OCI-LY7 (cell line): ENCODE results near the gene TAOK3. TPM values are rescaled to one million over a fixed set of nuclear protein-coding genes. Genes with fewer than 3 reads are reported as not detected.
"Not testable (repeated sequence)": the region's sequence is repeated elsewhere in the genome, so short reads cannot be mapped to it uniquely, and the experiment has no call there.

ENCODE experiments used
- BruUV-seq: library from RNA; stranded (reverse); fragments of 400-500 nt; replicated peaks from 2 replicates; lab custom pipeline; 2021; lab: Mats Ljungman, UMichigan
- CTCF ChIA-PET: fragments of 300-600 bp; sonication (Branson Sonifier 250); formaldehyde crosslinking; loops from one replicate; lab custom pipeline; 2022; ENCODE audit warnings: antibody characterized with exemption; ENCODE audit not compliant: unreplicated experiment; lab: Charles Lee
- POLR2A ChIA-PET: fragments of 300-600 bp; sonication (Branson Sonifier 250); formaldehyde crosslinking; loops from one replicate; lab custom pipeline; 2022; ENCODE audit warnings: antibody characterized with exemption; lab: Charles Lee
- DNase-seq: peaks from one replicate; pipeline ENCODE4 v3.0.0-alpha.2; 2015; ENCODE audit warnings: low spot score
- H2AFZ ChIP-seq: fragments of 200-600 bp; sonication (generic), shearing (Covaris generic); 2 replicates; pipeline ENCODE4 v1.6.1; 2014; ENCODE audit warnings: mild to moderate bottlenecking, antibody characterized with exemption, low read length, moderate library complexity
- H3K27ac ChIP-seq: fragments of 200-600 bp; sonication (generic); 2 replicates; pipeline ENCODE4 v1.5.1; 2014; ENCODE audit warnings: mixed run types, low read depth, mild to moderate bottlenecking, moderate library complexity, low read length, inconsistent platforms; ENCODE audit not compliant: poor library complexity, severe bottlenecking
- H3K36me3 ChIP-seq: fragments of 200-600 bp; sonication (generic); 2 replicates; pipeline ENCODE4 v1.6.1; 2014; ENCODE audit warnings: mild to moderate bottlenecking, antibody characterized with exemption, low read length, moderate library complexity, mixed read lengths; ENCODE audit not compliant: insufficient read depth
- H3K4me1 ChIP-seq: fragments of 200-600 bp; sonication (generic); 2 replicates; pipeline ENCODE4 v1.5.1; 2014; ENCODE audit warnings: mild to moderate bottlenecking, low read length; ENCODE audit not compliant: insufficient read depth, poor library complexity, severe bottlenecking
- H3K4me2 ChIP-seq: fragments of 200-600 bp; sonication (generic); 2 replicates; pipeline ENCODE4 v1.6.1; 2014; ENCODE audit warnings: mild to moderate bottlenecking, low read length
- H3K4me3 ChIP-seq: fragments of 200-600 bp; sonication (generic); 2 replicates; pipeline ENCODE4 v1.5.1; 2014; ENCODE audit warnings: mild to moderate bottlenecking, low read depth, low read length; ENCODE audit not compliant: poor library complexity, severe bottlenecking
- H3K79me2 ChIP-seq: fragments of 200-600 bp; sonication (generic); 2 replicates; pipeline ENCODE4 v1.6.1; 2016; ENCODE audit warnings: low read depth, mild to moderate bottlenecking, low read length, moderate library complexity, mixed read lengths; ENCODE audit not compliant: insufficient read depth
- H3K9me2 ChIP-seq: fragments of 200-600 bp; sonication (generic); 2 replicates; pipeline ENCODE4 v1.6.1; 2016; ENCODE audit warnings: mild to moderate bottlenecking, low read length, mixed read lengths; ENCODE audit not compliant: insufficient read depth
- H3K9me3 ChIP-seq: fragments of 200-600 bp; sonication (generic); 2 replicates; pipeline ENCODE4 v1.6.1; 2014; ENCODE audit warnings: mild to moderate bottlenecking, mixed run types, low read length, mixed read lengths
- H4K20me1 ChIP-seq: fragments of 200-600 bp; sonication (generic); 2 replicates; pipeline ENCODE4 v1.6.1; 2014; ENCODE audit warnings: mild to moderate bottlenecking, antibody characterized with exemption, low read length, moderate library complexity, mixed read lengths; ENCODE audit not compliant: insufficient read depth
- EZH2phosphoT487 ChIP-seq: fragments of 200-600 bp; sonication (generic); IDR thresholded peaks from 2 replicates; pipeline ENCODE4 v1.6.1; 2018; ENCODE audit warnings: low read depth, borderline replicate concordance, mild to moderate bottlenecking, mixed run types, antibody characterized with exemption, low read length, moderate library complexity, mixed read lengths
- intact Hi-C: fragments of 100-400 bp; cut with micrococcal nuclease; formaldehyde crosslinking; loops from one replicate; pipeline ENCODE4 v1.10.0; 2022; ENCODE audit not compliant: unreplicated experiment
- total RNA-seq, 2 experiments: library from RNA; depleted of rRNA in 1 of 2; stranded (reverse); fragments of >200 nt in 1 of 2; shearing (Covaris generic) in 1 of 2; gene quantifications; 2 replicates each; pipeline ENCODE4 v1.2.3, GENCODE V29; 2014 to 2022
- TF ChIP-seq, protein P1 (sequence below): fragments of 200-600 bp; sonication (generic); conservative IDR thresholded peaks from 2 replicates; pipeline ENCODE4 v1.5.1; 2014; ENCODE audit warnings: mild to moderate bottlenecking, antibody characterized with exemption, low read length, moderate library complexity, mixed read lengths

Gene TAOK3
- total RNA-seq, 2 experiments from 2014 or later, result 30.7 to 56.0 TPM

DNA sequence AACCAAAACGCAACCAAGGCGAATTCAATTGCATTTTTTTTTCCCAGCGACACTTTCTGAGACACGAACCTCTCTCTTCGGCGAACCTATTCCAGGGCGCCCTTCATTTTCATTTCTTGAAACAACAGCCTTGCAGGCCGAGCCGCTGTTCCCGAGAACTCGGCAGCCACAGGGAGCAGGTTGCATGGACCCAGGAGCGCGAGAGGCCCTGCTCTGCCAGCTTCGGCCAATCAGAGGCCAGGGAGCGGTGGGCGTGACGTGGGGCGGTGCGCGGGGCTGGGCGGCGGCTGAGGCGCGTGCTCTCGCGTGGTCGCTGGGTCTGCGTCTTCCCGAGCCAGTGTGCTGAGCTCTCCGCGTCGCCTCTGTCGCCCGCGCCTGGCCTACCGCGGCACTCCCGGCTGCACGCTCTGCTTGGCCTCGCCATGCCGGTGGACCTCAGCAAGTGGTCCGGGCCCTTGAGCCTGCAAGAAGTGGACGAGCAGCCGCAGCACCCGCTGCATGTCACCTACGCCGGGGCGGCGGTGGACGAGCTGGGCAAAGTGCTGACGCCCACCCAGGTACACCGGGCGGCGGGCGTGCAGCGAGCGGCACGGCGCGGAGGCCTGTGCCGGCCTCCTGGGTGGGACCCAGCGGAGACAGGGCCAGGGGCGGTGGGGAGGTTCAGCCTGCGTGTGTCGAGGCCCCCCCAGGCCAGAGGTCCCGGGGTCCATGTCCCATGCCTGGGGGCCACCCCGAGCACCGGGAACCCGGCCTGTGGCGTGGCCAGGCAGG is 236.7 kb downstream of the TAOK3 start, which contains the start of gene PEBP1:
TSS of gene PEBP1 (plus strand) at position 337 of the 771 bp plus-strand sequence. CDS start at position 423, 86 bp downstream.
- H3K9me2 ChIP-seq, result no peaks in the 10 kb centered on the region
- H3K36me3 ChIP-seq, result peaks cover 31% of the 10 kb centered on the region
- DNase-seq, result peak; percentile 90
- H4K20me1 ChIP-seq, result no peaks in the 10 kb centered on the region
- BruUV-seq, result no TSS peak
- intact Hi-C loops, result loop anchor here (2.0 to 5.0 kb wide), 3 partner anchors 74 to 236 kb away; partner anchors contain the start of genes TAOK3 and WSB2
- TF ChIP-seq EZH2phosphoT487, result no peak
- TF ChIP-seq, protein P1, sequence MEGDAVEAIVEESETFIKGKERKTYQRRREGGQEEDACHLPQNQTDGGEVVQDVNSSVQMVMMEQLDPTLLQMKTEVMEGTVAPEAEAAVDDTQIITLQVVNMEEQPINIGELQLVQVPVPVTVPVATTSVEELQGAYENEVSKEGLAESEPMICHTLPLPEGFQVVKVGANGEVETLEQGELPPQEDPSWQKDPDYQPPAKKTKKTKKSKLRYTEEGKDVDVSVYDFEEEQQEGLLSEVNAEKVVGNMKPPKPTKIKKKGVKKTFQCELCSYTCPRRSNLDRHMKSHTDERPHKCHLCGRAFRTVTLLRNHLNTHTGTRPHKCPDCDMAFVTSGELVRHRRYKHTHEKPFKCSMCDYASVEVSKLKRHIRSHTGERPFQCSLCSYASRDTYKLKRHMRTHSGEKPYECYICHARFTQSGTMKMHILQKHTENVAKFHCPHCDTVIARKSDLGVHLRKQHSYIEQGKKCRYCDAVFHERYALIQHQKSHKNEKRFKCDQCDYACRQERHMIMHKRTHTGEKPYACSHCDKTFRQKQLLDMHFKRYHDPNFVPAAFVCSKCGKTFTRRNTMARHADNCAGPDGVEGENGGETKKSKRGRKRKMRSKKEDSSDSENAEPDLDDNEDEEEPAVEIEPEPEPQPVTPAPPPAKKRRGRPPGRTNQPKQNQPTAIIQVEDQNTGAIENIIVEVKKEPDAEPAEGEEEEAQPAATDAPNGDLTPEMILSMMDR, result no peak
- H3K4me3 ChIP-seq, result peak within 1 kb of the TSS; percentile 96
- peaks cover 23% of the 10 kb centered on the region; the same call in 1 of the 2 replicates for H3K79me2 ChIP-seq
- peaks cover 18% of the 10 kb centered on the region for H3K4me1 ChIP-seq
- H3K4me2 ChIP-seq, result peak within 1 kb of the TSS; percentile 83
- H3K9me3 ChIP-seq, result no peaks in the 10 kb centered on the region
- peak within 1 kb of the TSS; percentile 83 for H2AFZ ChIP-seq
- POLR2A ChIA-PET, result interaction anchor here (0.8 to 1.8 kb wide), 7 partner anchors 11 to 223 kb away, joined by 3 to 11 read pairs (median 3); no protein-coding TSS in a partner anchor
- H3K27ac ChIP-seq, result peak within 1 kb of the TSS; percentile 14
- CTCF ChIA-PET, result interaction anchor here (0.6 kb wide), 1 partner anchor 1002 kb away, joined by 3 read pairs; no protein-coding TSS in a partner anchor

DNA sequence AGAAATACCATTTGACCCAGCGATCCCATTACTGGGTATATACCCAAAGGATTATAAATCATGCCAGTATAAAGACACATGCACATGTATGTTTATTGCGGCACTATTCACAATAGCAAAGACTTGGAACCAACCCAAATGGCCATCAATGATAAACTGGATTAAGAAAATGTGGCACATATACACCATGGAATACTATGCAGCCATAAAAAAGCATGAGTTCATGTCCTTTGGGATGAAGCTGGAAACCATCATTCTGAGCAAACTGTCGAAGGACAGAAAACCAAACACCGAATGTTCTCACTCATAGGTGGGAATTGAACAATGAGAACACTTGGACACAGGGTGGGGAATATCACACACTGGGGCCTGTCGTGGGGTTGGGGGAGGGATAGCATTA is 243.3 kb downstream of the TAOK3 start:
- DNase-seq, H3K4me2 ChIP-seq, H3K36me3 ChIP-seq, H3K9me3 ChIP-seq, POLR2A ChIA-PET, H3K79me2 ChIP-seq, H3K27ac ChIP-seq, H2AFZ ChIP-seq, H4K20me1 ChIP-seq, CTCF ChIA-PET, H3K4me3 ChIP-seq, intact Hi-C loops, BruUV-seq, H3K9me2 ChIP-seq: not testable (repeated sequence)
- peaks cover 12% of the 10 kb centered on the region for H3K4me1 ChIP-seq

DNA sequence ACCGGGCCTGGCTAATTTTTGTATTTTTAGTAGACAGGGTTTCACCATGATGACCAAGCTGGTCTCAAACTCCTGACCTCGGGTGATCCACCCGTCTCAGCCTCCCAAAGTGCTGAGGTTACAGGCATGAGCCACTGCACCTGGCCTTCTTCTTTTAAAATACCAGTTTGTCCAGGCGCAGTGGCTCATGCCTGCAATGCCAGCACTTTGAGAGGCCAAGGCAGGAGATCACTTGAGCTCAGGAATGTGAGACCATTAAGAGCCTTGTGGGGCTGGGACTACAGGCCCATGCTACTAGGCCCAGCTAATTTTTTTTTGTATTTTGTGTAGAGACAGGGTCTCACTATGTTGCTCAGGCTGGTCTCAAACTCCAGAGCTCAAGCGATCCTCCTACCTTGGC is 244.8 kb downstream of the TAOK3 start:
- CTCF ChIA-PET, result no interaction called here
- no peaks in the 10 kb centered on the region for H3K36me3 ChIP-seq
- no peaks in the 10 kb centered on the region for H4K20me1 ChIP-seq
- intact Hi-C loops, result no loop called here
- no peak overlapping the region for H3K27ac ChIP-seq
- H2AFZ ChIP-seq, result no peak overlapping the region
- no TSS peak for BruUV-seq
- POLR2A ChIA-PET, result no interaction called here
- TF ChIP-seq EZH2phosphoT487, result no peak
- TF ChIP-seq, protein P1, result no peak
- peaks cover 12% of the 10 kb centered on the region for H3K4me1 ChIP-seq
- no peak overlapping the region for H3K4me3 ChIP-seq
- no peak overlapping the region for H3K4me2 ChIP-seq
- H3K79me2 ChIP-seq, result no peaks in the 10 kb centered on the region
- H3K9me3 ChIP-seq, result no peaks in the 10 kb centered on the region
- DNase-seq, result no peak
- no peaks in the 10 kb centered on the region for H3K9me2 ChIP-seq
